ENCODE results near the gene PARD3B.
"Not testable (repeated sequence)": the region's sequence is repeated elsewhere in the genome, so short reads cannot be mapped to it uniquely, and the experiment has no call there.

The PARD3B gene

DNA sequence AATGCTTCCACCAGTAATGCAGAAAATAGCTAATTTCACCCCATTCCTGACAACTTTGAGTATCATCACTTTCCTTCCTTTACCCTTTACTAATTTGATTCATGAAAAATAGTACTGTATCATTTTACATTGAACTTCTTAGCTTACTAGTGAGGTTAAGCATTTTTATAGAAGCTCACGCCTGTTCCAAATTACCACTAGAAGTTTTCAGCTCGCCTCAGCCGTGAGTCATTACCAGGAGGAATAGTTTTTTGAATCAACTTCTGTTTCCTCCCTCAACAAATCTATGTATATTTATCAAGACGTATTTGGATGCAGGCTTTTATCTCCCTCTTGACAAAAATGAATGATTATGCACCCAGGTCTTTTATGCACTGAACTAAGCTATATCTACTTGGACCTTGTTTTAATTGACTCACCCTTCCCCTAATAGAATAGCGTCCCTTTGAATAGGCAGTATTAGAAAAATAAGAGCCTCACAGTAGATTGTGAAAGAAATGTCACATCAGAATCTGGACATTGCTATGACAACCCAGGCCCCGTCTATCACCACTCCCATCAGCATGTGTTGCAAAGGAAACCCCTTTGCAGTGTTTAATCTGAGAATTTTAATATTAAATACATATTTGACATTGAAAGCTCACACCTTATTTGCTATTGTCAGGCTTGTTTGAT, 929.6 kb downstream of the PARD3B start:
- DNase-seq (ENCODE audit: low read depth), result no peak

DNA sequence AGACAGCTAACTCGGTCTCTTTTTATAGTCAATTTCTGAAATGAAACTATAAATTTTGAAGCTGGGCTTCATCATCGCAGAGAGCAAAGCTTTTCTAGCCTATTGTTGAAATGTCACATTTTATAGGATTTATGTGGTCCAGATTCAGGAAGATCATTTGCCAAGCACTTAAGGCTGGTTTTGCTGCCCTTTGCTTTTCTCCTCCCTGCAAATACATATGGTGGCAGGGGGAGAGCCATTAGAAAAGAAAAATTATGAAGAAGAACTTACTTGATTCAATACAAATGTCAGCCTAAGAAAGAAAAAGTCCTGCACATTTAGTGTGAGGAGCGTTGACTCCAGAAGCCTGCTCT, 930.1 kb downstream of the PARD3B start:
- DNase-seq (ENCODE audit: low read depth), result no peak

DNA sequence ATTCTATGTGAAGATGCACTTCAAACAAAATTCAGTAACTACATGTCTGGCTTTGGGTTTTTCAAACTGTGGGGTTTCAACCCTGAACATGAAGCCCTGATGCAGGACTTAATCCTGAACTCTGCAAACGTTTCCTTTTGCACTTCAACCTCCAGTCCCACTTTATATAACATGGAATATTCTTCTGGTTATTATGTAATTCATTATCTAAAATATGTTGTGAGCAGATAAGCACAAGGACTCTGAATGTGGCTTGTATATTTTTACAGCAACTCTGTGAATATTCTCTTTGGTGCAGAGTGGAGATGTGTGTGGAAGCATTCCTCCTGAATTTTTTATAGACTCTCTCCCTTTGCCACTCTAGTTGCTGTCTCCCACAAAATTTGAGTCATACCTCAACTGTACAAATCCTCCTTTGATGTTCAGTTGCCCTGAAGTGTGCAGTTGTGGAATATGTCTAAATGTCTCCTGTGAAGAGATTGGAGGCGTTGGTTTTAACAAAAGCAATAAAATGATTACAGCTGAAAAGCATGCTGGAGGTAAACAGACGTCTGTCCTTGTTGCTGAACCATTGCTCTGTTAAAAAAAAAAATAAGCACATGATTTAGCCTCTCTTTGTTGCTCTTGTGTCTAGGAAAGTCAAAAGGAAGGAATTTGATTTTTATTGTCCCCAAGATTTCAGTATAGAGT, 931.9 kb downstream of the PARD3B start:
- no peak for DNase-seq (ENCODE audit: low read depth)

DNA sequence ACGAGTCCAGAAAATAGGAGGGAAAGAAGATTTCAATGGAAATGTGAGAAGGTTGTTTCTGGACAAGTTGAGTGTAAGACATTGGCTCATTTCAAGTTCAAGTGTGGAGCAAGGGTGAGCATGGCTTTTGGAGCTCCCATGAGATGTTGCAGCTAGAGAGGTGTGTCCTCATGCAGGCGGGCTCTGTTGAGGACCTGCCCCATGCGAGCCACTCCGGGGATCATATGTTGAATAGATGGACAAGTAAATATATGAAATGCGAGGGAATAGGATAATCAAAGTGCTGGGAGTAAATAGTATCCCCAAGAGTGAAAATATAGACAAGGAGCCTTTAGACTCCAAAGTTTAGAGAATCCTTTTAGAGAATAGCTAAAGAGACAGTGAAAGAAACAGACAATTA, 936.6 kb downstream of the PARD3B start:
- no peak for DNase-seq (ENCODE audit: low read depth)

DNA sequence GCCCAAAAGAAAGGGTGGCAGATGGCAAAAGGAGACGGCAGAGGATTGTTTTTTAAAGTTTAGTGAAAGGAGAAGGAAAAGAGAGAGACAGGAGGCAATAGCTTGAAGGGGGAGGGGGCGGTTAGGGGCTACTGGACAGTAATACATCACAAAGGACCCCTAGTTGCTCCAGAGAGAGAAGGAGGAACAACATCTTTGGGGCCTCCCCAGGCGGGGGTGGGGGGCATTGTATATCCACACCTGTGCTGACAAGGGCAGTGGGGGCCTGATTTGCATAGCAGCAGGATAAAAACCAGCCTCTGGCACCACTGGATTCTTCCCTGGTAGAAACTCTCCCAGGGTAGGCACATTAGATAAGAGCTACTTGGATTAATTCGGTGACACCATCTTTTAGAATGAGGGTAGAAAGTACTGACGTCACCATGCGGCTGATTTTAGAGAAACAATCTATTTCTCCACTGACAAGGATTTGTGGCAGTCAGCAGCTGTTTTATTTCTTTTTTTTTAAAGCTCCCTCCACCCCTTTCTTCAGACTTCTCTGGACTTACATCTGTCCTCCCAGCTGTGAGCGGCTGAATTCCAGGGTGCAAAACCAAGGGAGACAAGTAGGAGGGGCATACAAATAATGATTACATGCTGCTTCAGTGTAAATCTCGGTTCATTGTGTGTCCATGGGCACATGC, 937.3 kb downstream of the PARD3B start:
- DNase-seq (ENCODE audit: low read depth), result no peak

DNA sequence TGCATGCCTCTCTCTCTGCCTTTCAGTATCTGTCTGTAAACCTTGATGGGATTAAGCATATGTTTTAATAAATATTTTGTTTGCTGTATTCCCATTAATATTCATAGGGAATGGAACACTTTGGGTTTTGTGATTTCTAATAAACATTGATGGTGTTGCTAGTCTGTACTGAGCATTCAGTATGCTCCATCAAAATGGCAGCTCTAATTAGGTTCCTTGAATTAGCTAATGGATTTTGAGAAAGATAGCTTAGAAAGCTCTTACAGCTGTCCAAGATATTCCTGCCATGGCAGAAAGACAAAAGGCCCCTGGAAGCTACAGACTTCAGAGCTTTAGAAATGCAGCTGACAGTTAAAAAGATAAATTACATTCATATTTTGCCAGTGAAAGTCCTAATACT, 937.8 kb downstream of the PARD3B start:
- DNase-seq (ENCODE audit: low read depth), result no peak

DNA sequence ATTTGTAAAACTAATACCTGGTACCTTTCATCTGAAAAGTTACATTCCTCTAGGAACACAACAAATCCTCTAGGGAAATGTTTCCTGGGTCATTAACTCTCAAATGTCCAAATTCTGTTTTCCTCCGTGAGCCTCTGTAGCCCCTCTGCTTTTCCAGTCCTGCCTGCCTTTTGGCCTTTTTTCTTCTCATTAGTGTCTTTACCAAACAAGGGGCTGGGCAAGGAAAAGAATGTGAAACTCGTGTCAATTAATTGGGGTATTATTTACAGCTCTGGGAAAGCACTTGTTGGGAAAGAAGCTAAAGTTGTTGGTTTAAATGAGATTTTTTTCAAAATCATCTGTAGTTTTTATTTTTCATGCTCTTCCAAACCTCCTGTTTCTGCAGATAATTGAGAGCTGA, 938.9 kb downstream of the PARD3B start:
- no peak for DNase-seq (ENCODE audit: low read depth)

DNA sequence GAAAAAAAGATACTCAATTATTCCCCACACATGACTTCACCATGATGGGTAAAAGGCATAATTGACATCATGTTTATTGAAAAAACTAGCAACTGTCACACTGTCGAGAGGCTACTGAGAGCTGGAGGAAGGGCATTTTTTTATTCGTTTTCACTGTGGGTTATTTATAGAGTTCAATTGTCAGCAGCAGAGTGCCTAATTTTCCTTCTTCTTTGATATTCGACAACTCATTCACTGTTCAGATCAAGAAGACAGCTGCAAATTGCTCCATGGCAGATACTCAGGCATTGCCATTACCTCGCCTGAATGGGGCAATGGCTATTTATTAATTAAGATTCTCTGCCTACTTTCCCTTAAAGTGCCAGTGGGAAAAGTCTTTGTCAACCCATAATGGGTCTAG, 939.5 kb downstream of the PARD3B start:
- DNase-seq (ENCODE audit: low read depth), result no peak

DNA sequence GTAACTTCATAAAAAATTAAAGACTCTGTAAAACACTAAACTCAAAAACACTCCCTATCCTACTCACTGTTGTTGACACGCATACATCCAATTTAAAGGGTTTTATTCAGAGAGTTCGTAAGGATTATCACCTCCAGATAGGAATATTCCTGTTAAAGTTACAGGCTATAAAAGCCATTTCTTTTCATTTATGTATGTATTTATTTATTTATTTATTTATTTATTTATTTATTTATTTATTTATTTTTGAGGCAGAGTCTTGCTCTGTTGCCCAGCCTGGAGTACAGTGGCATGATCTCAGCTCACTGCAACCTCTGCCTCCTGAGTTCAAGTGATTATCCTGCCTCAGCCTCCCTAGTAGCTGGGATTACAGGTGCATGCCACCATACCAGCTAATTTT, 948.3 kb downstream of the PARD3B start:
- DNase-seq (ENCODE audit: low read depth), result not testable (repeated sequence)

DNA sequence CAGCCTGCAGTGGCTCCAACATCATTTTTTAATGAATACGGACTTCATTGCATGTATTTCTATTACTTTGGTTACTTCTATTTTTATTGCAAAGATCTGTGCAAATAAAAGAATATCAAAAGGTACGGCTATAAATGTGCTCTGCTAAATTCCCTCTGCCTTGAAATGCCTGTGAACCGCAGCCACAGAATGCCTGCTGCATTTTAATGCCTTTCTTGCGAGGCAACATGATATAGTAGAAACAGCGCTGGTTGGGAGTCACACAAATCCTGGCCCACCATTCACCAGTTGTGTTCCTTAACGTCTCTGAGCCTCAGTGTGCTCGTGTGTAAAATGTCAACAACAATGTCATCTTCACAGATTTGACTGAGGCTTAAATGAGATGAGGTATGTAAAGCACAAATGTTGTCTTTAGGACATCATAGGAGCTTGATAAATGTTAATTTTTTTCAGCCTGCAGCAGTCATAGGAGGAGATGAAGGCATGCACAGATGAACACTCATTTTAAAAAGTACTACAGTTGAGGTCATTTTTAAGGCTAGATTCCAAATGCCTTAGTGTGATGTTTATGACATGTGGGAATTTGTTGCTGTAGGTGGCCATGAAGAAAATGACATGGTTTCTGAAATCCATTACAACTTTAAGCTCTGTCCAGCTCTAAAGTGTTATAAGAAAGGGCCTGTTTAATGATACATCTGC, 949.4 kb downstream of the PARD3B start:
- no peak for DNase-seq (ENCODE audit: low read depth)

DNA sequence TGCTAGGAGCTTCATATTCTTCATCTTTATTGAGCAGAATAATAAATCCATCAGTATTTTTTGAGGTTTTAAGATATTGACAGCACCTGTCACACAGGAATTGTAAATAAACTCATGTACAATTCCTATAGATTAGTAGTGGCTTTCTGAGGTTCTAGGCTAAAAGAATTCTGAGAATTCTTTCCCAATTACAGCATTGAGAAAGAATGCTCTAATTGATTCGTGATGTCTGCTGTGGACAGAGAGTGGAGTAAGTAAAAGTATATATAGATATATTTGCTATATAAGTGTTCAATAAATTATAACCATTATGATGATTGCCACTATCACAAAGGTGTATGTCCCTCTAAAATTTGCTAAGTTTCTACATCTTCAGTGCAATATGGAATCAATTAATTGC, 950.5 kb downstream of the PARD3B start:
- DNase-seq (ENCODE audit: low read depth), result no peak

DNA sequence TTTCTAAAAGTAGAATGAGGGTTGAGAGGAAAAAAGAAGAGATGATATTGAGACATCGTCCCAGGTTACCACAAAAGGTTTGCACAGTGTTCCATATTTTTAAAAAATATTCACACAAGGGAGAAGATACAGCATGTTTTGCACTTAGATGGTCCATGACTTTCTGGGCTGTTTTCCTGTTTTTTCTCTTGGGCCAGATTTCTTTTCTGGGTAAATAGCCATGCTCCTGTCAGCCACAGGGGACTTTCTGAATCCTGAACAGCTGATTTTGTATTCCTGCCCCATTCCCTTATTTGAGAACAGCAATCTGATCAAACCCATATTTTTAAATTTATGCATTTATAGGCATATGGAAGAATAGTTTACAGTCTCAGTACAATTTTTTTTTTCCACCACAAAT, 951.1 kb downstream of the PARD3B start:
- DNase-seq (ENCODE audit: low read depth), result no peak

DNA sequence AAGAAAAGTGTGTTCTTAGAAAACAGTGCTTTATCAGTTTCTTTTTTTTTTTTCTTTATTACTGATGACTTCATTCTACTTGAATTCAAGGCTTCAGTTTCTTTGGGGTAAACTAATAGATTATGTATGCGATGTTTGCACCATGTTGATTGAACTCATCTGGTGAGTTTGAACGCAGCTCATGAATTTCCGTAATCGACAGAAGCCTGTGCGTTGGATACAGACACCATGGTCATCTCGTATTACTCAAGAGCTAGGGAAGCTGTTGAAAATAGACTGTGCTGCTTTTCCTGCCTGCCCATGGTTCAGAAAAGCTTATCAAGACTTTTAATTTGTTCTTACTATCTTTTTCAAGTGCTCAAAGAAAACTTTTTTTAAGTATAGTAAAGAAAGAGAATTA, 951.5 kb downstream of the PARD3B start:
- DNase-seq (ENCODE audit: low read depth), result no peak

DNA sequence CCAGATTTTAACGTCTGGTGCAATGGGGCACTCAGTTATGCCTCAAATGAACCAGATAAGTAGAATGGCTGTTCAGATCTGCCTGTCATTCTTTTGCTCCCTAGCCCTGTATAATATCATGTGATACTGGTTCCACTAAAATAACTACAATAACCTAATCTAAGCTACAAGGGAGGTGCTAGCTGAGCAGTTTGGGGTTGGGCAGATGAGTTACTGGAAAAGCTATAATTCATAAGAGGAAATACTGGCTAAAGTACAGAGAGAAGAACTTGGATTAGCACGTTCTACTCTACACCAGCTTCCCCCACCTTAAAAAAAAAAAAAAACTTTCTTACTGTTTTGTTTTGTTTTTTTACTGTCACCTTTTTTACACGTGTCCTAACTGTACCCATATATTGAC, 953.7 kb downstream of the PARD3B start:
- no peak for DNase-seq (ENCODE audit: low read depth)

DNA sequence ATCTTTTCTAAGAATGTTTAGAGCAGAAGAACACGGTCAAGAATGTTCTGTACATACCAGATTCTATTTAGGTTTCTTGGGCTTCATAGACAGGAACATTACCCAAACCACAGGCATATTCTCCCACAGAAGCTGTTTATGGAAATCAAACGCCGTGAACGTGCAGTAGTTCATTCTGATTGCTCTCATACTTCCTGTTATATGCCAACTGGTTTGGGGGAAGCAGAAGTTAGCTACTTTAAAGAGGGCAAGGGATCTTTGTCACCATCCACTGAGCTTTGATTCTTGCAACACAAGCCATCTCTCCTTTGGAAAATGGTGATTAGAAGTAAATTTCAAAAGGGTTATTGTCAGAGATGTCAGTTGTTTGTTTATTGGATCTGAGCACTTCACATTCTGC, 954.8 kb downstream of the PARD3B start:
- no peak for DNase-seq (ENCODE audit: low read depth)

DNA sequence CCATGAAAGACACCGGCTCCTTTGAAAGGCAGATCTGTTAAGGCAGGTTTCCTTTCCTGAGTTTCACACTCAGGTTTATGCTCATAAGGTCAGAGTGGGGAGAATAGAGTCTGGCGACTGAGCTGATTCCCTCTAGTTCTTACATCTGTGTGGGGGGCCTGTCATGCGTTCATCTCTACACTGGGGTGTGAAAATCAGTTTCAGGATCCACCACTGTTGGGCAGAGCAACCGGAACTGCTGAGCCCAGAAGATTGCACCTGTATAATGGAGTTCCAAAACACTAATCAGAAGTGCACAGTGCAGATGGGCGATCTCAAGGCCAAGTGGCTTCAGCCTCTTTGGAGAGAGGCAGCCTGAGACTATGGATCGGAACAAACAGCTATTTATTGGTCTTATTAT, 955.7 kb downstream of the PARD3B start:
- no peak for DNase-seq (ENCODE audit: low read depth)

DNA sequence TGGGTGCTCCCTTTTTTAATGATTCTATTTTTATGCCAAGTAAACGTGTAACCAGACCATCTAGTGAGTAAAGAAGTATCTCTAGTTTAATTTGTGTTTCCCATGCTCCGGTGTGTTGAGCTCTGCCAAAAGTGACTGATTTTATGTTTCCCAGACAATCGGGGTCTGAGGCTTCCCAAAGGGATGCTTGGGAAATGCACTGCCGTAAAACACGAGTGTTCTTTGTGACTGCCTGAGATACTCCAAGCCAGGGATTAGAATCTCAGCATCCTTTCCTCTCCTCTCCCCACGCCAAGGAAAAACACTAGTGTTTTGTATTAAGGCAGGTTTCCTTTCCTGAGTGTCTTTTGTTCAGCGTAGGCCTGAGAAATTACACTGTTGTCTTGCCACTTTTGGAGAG, 956.6 kb downstream of the PARD3B start:
- DNase-seq (ENCODE audit: low read depth), result no peak

DNA sequence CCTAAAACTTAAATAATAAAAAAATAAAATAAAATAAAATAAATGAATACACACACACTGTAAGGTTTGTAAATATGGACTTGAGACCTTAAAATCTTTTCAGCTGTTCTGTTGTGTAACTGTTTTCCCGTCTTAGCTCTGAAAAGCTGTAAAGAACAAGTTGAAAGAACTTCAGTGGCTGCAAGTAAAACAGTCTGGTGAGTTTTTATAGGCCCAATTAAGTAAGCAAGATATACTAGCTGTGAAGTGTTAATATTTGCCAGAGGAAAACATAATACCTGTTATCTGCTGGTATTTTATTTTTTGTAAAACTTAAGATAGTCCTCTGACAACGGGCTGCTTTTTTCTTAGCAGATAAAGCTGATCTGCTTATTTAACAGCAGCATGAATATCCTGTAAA, 960.1 kb downstream of the PARD3B start:
- no peak for DNase-seq (ENCODE audit: low read depth)

DNA sequence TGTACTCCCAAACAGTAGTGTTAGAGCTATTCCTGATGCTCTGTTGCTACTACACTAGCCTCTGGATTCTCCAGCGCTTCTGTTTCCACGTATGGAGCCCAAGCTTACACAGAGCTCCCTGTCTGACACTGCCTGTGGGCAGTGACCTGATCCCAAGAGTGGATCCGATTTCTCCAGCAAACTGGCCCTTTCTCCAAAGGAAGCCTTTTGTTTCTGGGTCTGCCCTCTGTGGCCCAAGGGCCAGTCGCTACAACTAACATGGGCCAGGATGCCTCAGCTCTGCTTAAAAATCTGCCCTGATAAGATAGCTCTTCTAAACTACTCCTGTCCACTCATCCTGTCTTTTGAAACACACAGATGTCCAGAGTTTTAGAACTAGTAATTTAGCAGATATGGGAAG, 964.4 kb downstream of the PARD3B start:
- no peak for DNase-seq (ENCODE audit: low read depth)

DNA sequence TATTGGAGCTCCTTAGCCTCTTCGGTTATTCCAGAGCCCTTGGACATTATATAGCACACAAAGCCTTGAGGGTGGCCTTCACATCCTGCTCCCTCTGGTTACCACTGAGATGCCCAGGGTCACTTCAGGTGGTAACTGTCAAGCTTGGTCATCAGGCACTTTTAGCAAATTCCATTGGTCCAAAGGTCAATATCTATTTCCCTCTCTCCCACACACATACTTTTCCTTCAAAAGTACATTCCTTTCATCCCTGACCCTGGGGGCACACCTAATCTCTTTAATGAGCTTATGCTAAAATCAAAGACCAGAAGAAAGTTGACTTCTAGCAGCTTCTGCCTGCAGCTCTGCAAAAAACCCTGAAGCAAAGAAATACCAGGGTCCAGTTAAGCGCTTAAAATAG, 965.1 kb downstream of the PARD3B start:
- no peak for DNase-seq (ENCODE audit: low read depth)

DNA sequence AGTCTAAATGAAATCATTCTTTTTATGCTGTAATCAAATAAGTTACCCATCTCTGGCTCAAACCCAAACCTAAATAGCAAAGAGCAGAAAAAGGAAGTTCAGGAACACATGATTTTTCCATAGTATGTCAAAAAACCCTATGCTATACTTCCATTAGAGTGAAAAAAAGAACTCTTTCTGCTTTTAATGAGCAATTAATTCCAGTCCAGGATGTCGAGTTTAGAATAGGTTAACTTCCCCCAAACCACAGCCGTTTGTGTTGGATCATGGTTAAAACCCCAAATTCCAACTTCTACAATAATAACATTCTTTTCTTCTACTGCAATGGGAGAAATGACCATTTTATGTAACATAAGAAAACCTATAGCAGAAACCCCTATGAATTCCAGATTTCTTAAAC, 965.9 kb downstream of the PARD3B start:
- DNase-seq (ENCODE audit: low read depth), result no peak

DNA sequence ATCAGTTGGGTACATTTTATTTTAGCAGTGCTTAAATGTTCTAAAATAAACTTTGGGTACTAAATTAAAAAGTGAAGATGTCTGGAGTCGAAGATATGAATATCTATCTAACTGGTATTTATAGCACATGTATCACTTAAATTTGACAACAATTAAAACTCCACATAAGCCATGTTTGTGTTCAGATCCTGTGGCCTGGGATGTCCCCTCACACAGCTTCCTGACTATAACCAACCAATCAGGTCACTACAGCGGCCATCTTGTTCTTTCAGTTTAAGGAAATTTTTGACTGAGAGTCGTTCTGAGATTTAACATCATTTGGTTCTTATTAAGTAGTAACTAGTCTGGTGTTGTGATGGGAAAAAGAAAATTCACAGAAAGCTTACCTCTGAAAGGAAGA, 966.4 kb downstream of the PARD3B start:
- DNase-seq (ENCODE audit: low read depth), result no peak

DNA sequence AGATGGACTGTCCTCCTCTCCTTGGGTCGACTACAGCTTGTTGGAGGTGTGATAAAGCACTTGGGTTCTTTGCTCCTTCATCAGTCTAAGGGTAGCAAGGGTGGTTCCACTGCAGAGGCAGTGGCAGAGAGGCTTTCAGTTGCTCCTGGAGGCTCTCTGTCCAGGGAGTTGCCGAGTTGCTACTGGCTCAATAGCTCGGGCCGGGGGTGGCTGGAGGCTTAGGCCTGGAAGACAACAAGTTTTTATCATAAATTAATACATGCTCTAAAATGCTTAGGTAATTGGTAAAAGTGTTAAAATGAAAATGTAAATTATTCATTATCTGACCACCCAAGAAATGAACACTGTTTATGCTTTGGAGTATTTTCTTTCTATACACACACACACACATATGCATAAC, 975.0 kb downstream of the PARD3B start:
- no peak for DNase-seq (ENCODE audit: low read depth)
